Measurements from ENCODE around the gene WWOX. TPM values are rescaled to one million over a fixed set of nuclear protein-coding genes. Genes with fewer than 3 reads are reported as not detected.

Gene WWOX
- total and polyA plus RNA-seq, 2 of the 8 experiments (the other 6 are each of a cell fraction or from before 2014, with no cell fraction given): 5.4 to 16.7 TPM

GRCh38 chr16:78227855-78228254 lies 128.4 kb downstream of the WWOX start:
- no peak overlapping the region for H3K14ac ChIP-seq (ENCODE audit: insufficient read length)
- no peaks in the 10 kb centered on the region for H4K20me1 ChIP-seq (replicated peaks in 1 of 2; ENCODE audit: control insufficient read depth in 1 of 2, insufficient read depth in 2 of 2, low read length in 2 of 2)
- no peaks in the 10 kb centered on the region for H3K23me2 ChIP-seq (ENCODE audit: low read depth, low read length)
- H3K79me1 ChIP-seq (ENCODE audit: low read depth, low read length): no peaks in the 10 kb centered on the region
- H3K56ac ChIP-seq (replicated peaks; ENCODE audit: insufficient read length, low read depth, low read length): no peak overlapping the region
- H3K79me2 ChIP-seq (ENCODE audit: control insufficient read depth in 1 of 2, insufficient read depth in 2 of 2, low read length in 2 of 2): no peaks in the 10 kb centered on the region
- H3K27ac ChIP-seq (ENCODE audit: low read depth, low read length): no peak overlapping the region
- no peak overlapping the region for H3K18ac ChIP-seq (ENCODE audit: extremely low read depth, low read length)
- ChIA-PET CTCF (ENCODE audit: partially characterized antibody) (interaction anchor here (0.6 to 2.8 kb wide), 6 partner anchors 12 to 229 kb away, joined by 3 to 9 read pairs (median 3); no protein-coding TSS in a partner anchor), POLR2A (ENCODE audit: partially characterized antibody) (no interaction called here)
- no peak overlapping the region for H3K9ac ChIP-seq (replicated peaks in 1 of 4; ENCODE audit: extremely low read depth in 1 of 4, low read depth in 3 of 4, low read length in 3 of 4)
- H3K4me3 ChIP-seq (ENCODE audit: extremely low read depth in 1 of 4, insufficient read depth in 2 of 4, low read depth in 3 of 4, low read length in 4 of 4): no peak overlapping the region
- H2BK120ac ChIP-seq (replicated peaks; ENCODE audit: low read depth, low read length): no peak overlapping the region
- no peaks in the 10 kb centered on the region for H3K9me3 ChIP-seq (ENCODE audit: insufficient read depth in 2 of 2, low read depth in 1 of 2, low read length in 1 of 2)
- no peak overlapping the region for H4K8ac ChIP-seq (ENCODE audit: extremely low read depth, insufficient read depth, low read length)
- no peaks in the 10 kb centered on the region for H3K36me3 ChIP-seq (ENCODE audit: control insufficient read depth in 2 of 4, insufficient read depth in 4 of 4, low read length in 3 of 4)
- H3K4me1 ChIP-seq (replicated peaks in 1 of 4; ENCODE audit: control insufficient read depth in 3 of 4, insufficient read depth in 4 of 4, low read length in 3 of 4): no peaks in the 10 kb centered on the region; a peak in 1 of 7 replicates
- no peak overlapping the region for H2BK15ac ChIP-seq (ENCODE audit: low read length)
- no peak overlapping the region for H2BK12ac ChIP-seq (ENCODE audit: low read depth, low read length)
- peak; percentile 36 for FAIRE-seq
- 89% methylated on average over 3 of the region's 3 CpGs; no CpG with 5 or more reads in 1 of the 2 experiments for WGBS, 2 experiments (ENCODE audit: extremely low coverage in 1 of 2, insufficient coverage in 1 of 2, insufficient read length in 1 of 2, insufficient replicate concordance in 2 of 2, low coverage in 1 of 2, low lambda C conversion rate in 2 of 2, missing lambda C conversion rate in 1 of 2)
- no peak overlapping the region for H4K5ac ChIP-seq (ENCODE audit: insufficient read length, low read depth, low read length)
- no peak overlapping the region for H2BK20ac ChIP-seq (ENCODE audit: low read length)
- no peak overlapping the region for H2AFZ ChIP-seq (ENCODE audit: low read length)
- H3K4ac ChIP-seq (replicated peaks; ENCODE audit: insufficient read length, low read depth, low read length): no peak overlapping the region
- H2BK5ac ChIP-seq (ENCODE audit: low read depth, low read length): no peak overlapping the region
- H4K91ac ChIP-seq (replicated peaks; ENCODE audit: insufficient read length, low read length): no peak overlapping the region
- no peak overlapping the region for H3K23ac ChIP-seq (ENCODE audit: insufficient read length)
- no peak overlapping the region for H3K4me2 ChIP-seq (ENCODE audit: insufficient read depth in 1 of 2, low read depth in 2 of 2, low read length in 2 of 2)
- H3K27me3 ChIP-seq (replicated peaks in 1 of 4; ENCODE audit: control insufficient read depth in 3 of 4, extremely low read depth in 1 of 4, insufficient read depth in 3 of 4, low read length in 3 of 4): no peaks in the 10 kb centered on the region
- no peak for TF ChIP-seq YY1 (IDR thresholded peaks at IDR 0.05; ENCODE audit: low read depth, low read length)
- TF ChIP-seq RAD21 (IDR thresholded peaks at IDR 0.05 in 1 of 2, conservative IDR thresholded peaks at IDR 0.05 in 1 of 2; ENCODE audit: low read depth in 2 of 2, low read length in 2 of 2): peak; percentile 85 to 86
- peak in 2 of 3 experiments; percentile 41 to 43; a peak in 3 of 4 replicates for TF ChIP-seq CTCF (IDR thresholded peaks at IDR 0.05; ENCODE audit: control extremely low read depth in 1 of 3, insufficient read depth in 1 of 3, low read depth in 1 of 3, low read length in 3 of 3)
- no peak overlapping the region for H2AK5ac ChIP-seq (ENCODE audit: low read depth, low read length)
- DNase-seq (ENCODE audit: low read depth in 1 of 2, low spot score in 2 of 2): peak in 1 of 2 experiments; percentile 43

Measured in H1 (cell line).